ENCODE data around the gene NETO1. TPM values are rescaled to one million over a fixed set of nuclear protein-coding genes. Genes with fewer than 3 reads are reported as not detected.

NETO1 gene
- total RNA-seq, 4 donors from 2014 or later = 0.95 TPM; not detected in 3

DNA sequence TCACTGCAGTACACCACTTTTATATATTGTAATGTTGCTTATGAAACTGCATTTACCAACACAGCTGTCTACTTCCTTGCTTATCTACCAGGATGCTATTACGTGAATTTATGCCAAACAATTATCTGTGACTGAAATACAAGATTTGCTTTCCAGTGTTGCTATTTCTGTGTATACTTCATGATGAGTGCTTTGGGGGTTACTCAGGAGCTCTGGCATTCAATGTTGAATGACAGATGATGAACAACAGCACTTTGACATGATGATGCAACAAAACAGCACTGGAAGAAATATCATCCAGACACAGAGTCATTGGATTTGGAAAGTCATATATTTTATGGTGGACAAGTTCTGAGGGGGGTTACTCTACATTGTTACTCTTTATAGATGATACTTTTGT, 125.8 kb downstream of the NETO1 start:
- Histone ChIP-seq H3K27me3 (no peaks in the 10 kb centered on the region), H3K9me3 (no peaks in the 10 kb centered on the region), H3K4me3 (no peak overlapping the region), H3K27ac (no peak overlapping the region), H3K36me3 (no peaks in the 10 kb centered on the region), H3K4me1 (no peaks in the 10 kb centered on the region)
- TF ChIP-seq POLR2AphosphoS5 (IDR thresholded peaks at IDR 0.05) = no peak
- no peak for TF ChIP-seq POLR2A (IDR thresholded peaks at IDR 0.05)
- TF ChIP-seq, protein P1, sequence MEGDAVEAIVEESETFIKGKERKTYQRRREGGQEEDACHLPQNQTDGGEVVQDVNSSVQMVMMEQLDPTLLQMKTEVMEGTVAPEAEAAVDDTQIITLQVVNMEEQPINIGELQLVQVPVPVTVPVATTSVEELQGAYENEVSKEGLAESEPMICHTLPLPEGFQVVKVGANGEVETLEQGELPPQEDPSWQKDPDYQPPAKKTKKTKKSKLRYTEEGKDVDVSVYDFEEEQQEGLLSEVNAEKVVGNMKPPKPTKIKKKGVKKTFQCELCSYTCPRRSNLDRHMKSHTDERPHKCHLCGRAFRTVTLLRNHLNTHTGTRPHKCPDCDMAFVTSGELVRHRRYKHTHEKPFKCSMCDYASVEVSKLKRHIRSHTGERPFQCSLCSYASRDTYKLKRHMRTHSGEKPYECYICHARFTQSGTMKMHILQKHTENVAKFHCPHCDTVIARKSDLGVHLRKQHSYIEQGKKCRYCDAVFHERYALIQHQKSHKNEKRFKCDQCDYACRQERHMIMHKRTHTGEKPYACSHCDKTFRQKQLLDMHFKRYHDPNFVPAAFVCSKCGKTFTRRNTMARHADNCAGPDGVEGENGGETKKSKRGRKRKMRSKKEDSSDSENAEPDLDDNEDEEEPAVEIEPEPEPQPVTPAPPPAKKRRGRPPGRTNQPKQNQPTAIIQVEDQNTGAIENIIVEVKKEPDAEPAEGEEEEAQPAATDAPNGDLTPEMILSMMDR (IDR thresholded peaks at IDR 0.05) = no peak
- no peak for TF ChIP-seq EP300 (IDR thresholded peaks at IDR 0.05; ENCODE audit: low read depth)
- intact Hi-C loops (cut with DNase I; ENCODE audit: low total_unique reads) = no loop called here
- 34 to 44% methylated on average over 1 of the region's 1 CpG for WGBS, 2 donors (ENCODE audit: low coverage in 1 of 2)
- no peak for DNase-seq
- in situ Hi-C loops (cut with MboI; ENCODE audit: low pct_ligation_motif_present in 1 of 4, low pct_unique_long_range_greater_than_20kb in 1 of 4, low sequenced_read_pairs in 3 of 4) = no loop called here

DNA sequence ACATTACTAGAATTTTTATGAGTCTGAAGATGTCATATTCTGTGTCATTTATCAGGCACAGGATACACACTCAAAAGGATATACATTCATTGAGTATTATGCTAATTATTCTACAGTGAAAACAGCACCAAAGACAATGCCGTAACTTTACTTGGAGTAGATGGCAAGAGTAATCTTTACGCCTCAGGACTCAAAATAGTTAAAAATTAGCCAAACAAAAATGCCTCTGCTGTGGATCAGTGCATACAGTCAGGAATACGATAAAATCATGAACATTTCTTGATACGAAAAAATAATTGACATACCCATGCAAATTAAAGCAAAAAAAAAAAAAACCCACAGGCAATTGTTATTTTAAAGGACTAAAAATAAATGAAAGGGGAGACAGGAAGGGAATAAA, 129.7 kb downstream of the NETO1 start:
- intact Hi-C loops (cut with DNase I; ENCODE audit: low total_unique reads) = no loop called here
- in situ Hi-C loops (cut with MboI; ENCODE audit: low pct_ligation_motif_present in 1 of 4, low pct_unique_long_range_greater_than_20kb in 1 of 4, low sequenced_read_pairs in 3 of 4) = no loop called here
- DNase-seq = no peak
- H3K9me3 ChIP-seq = no peaks in the 10 kb centered on the region
- WGBS, 2 donors (ENCODE audit: low coverage in 1 of 2) = 73 to 79% methylated on average over 4 of the region's 4 CpGs
- no peak overlapping the region for H3K27ac ChIP-seq
- no peak overlapping the region for H3K4me3 ChIP-seq
- TF ChIP-seq POLR2AphosphoS5 (IDR thresholded peaks at IDR 0.05) = no peak
- TF ChIP-seq EP300 (IDR thresholded peaks at IDR 0.05; ENCODE audit: low read depth) = no peak
- TF ChIP-seq, protein P1 (IDR thresholded peaks at IDR 0.05) = no peak
- no peak for TF ChIP-seq POLR2A (IDR thresholded peaks at IDR 0.05)
- no peaks in the 10 kb centered on the region for H3K36me3 ChIP-seq
- no peaks in the 10 kb centered on the region for H3K27me3 ChIP-seq
- no peaks in the 10 kb centered on the region for H3K4me1 ChIP-seq

DNA sequence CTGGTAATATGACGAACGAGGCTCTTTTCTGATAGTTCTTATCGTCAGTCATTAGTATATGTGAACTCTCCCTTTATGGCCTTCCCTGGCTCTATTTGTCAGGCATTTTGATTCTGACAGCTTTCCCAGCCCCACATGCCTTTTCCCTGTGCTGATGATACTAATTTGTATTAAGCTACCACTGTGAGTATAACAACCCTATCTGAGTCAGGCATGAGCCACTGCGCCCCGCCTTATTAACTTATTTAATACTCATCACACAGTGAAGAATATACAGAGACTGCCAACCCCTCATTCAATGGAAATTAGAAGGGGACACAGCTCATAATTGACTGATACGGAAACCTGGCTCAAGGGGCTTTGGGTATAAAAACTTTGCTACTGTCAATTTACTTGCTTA, 140.0 kb downstream of the NETO1 start:
- 85 to 86% methylated on average over 6 of the region's 6 CpGs for WGBS, 2 donors (ENCODE audit: low coverage in 1 of 2)
- TF ChIP-seq EP300 (IDR thresholded peaks at IDR 0.05; ENCODE audit: low read depth) = no peak
- TF ChIP-seq, protein P1 (IDR thresholded peaks at IDR 0.05) = no peak
- TF ChIP-seq POLR2AphosphoS5 (IDR thresholded peaks at IDR 0.05) = no peak
- no peak for TF ChIP-seq POLR2A (IDR thresholded peaks at IDR 0.05)
- DNase-seq = no peak
- intact Hi-C loops (cut with DNase I; ENCODE audit: low total_unique reads) (no loop called here), in situ Hi-C loops (cut with MboI; ENCODE audit: low pct_ligation_motif_present in 1 of 4, low pct_unique_long_range_greater_than_20kb in 1 of 4, low sequenced_read_pairs in 3 of 4) (no loop called here)
- Histone ChIP-seq H3K36me3 (no peaks in the 10 kb centered on the region), H3K4me1 (no peaks in the 10 kb centered on the region), H3K4me3 (no peak overlapping the region), H3K27me3 (no peaks in the 10 kb centered on the region), H3K27ac (no peak overlapping the region), H3K9me3 (no peaks in the 10 kb centered on the region)

- intact Hi-C loops (cut with DNase I; ENCODE audit: low total_unique reads) (no loop called here), in situ Hi-C loops (cut with MboI; ENCODE audit: low pct_ligation_motif_present in 1 of 4, low pct_unique_long_range_greater_than_20kb in 1 of 4, low sequenced_read_pairs in 3 of 4) (no loop called here)
- DNase-seq = no peak
- Histone ChIP-seq H3K9me3 (no peaks in the 10 kb centered on the region), H3K4me3 (no peak overlapping the region), H3K27me3 (no peaks in the 10 kb centered on the region), H3K27ac (no peak overlapping the region), H3K36me3 (no peaks in the 10 kb centered on the region), H3K4me1 (no peaks in the 10 kb centered on the region)
- WGBS, 2 donors (ENCODE audit: low coverage in 1 of 2) = 43% methylated on average over 5 of the region's 5 CpGs; no CpG with 5 or more reads in 1 of the 2 donors
- TF ChIP-seq POLR2AphosphoS5 (IDR thresholded peaks at IDR 0.05) (no peak), POLR2A (IDR thresholded peaks at IDR 0.05) (no peak), EP300 (IDR thresholded peaks at IDR 0.05; ENCODE audit: low read depth) (no peak)
- TF ChIP-seq, protein P1 (IDR thresholded peaks at IDR 0.05) = no peak
These were observed 140.6 kb downstream of the NETO1 start for GRCh38 chr18:72727038-72727655.

All from transverse colon (tissue), 4 donors.